Sigmoid colon (tissue), 4 donors: ENCODE data around the gene PRELID2.

ENCODE experiments used
- EP300 ChIP-seq, 4 donors: sonication (generic); formaldehyde crosslinking; IDR thresholded peaks; one replicate each; pipeline ENCODE4 v1.6.1; 2017; ENCODE audit warnings: antibody characterized with exemption in 4 of 4
- POLR2A ChIP-seq, 2 donors: fragments of 450-650 bp; IDR thresholded peaks; one replicate each; pipeline ENCODE4 v1.6.1; 2016; ENCODE audit warnings: antibody characterized with exemption in 2 of 2, mild to moderate bottlenecking in 2 of 2, moderate library complexity in 2 of 2
- POLR2AphosphoS5 ChIP-seq, 4 donors: sonication (generic); formaldehyde crosslinking; IDR thresholded peaks; one replicate each; pipeline ENCODE4 v1.6.1; 2017; ENCODE audit warnings: antibody characterized with exemption in 4 of 4
- TF ChIP-seq, protein P1 (sequence below), 4 experiments: fragments of 450-650 bp in 3 of 4; fragments of 200-600 bp in 1 of 4; IDR thresholded peaks; one replicate each; pipeline ENCODE4 v1.5.1; 2016 to 2019; ENCODE audit warnings: antibody characterized with exemption in 4 of 4, mild to moderate bottlenecking in 3 of 4, moderate library complexity in 2 of 4

DNA sequence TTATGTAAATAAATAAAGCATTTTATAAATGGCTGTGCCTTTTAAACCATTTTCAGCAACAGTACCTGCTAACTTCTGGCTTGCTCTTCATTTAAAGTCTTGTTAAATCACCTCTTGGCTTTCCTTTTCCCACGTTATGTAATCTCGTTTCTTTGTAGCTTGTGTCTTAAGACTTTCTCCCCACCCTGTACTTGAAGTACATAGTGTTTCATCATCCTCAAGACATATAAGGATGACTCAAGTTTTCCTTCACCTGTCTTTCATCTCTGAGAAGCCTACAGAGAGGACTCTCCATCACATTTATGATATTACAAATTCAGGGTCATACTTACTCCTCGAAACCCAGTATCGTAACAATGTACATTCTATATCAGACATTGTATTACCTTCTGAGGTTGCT is 33.9 kb downstream of the PRELID2 start:
- TF ChIP-seq, protein P1, sequence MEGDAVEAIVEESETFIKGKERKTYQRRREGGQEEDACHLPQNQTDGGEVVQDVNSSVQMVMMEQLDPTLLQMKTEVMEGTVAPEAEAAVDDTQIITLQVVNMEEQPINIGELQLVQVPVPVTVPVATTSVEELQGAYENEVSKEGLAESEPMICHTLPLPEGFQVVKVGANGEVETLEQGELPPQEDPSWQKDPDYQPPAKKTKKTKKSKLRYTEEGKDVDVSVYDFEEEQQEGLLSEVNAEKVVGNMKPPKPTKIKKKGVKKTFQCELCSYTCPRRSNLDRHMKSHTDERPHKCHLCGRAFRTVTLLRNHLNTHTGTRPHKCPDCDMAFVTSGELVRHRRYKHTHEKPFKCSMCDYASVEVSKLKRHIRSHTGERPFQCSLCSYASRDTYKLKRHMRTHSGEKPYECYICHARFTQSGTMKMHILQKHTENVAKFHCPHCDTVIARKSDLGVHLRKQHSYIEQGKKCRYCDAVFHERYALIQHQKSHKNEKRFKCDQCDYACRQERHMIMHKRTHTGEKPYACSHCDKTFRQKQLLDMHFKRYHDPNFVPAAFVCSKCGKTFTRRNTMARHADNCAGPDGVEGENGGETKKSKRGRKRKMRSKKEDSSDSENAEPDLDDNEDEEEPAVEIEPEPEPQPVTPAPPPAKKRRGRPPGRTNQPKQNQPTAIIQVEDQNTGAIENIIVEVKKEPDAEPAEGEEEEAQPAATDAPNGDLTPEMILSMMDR (IDR thresholded peaks at IDR 0.05), result no peak
- no peak for TF ChIP-seq EP300 (IDR thresholded peaks at IDR 0.05)
- TF ChIP-seq POLR2A (IDR thresholded peaks at IDR 0.05), result no peak
- TF ChIP-seq POLR2AphosphoS5 (IDR thresholded peaks at IDR 0.05), result no peak
